ENCODE results near the gene POLDIP2.
A peak's percentile ranks its signal among the peaks of the same experiment; 100 is the strongest.
"Not testable (repeated sequence)": the region's sequence is repeated elsewhere in the genome, so short reads cannot be mapped to it uniquely, and the experiment has no call there.

POLDIP2 gene

DNA sequence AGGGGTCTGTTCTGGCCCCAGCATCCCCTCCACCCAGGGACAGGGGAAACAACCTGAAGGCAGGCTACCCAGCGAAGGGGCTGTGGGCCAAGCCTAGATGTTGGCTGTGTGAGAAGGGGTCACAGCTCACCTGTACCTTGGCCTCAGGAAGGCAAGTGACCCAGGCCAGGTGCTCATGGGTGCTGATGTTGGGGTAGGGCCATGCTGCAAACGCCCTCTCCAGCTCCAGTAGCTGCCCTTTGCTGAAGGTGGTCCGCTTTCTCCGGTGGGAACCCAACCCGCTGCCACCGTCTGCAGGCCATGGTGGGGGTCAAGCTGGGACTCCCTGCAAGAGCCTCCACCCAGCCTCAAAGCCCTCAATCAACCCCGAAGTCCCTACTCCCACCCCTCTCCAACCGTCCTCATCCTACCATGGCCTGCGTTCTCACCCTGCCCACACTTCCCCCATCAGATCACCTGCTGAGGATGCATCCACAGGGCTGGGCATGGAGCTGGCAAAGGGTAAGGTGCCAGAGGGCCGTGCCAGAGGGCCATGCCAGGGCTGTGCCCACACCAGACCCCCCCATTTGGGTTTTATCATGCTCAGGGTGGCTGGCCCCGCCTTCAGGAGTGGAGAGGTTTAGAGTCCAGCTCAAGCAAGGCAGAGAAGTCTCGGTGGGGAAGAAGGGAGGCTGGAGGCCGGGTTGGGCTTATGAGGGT is 7.5 kb upstream of the POLDIP2 start, which contains the start of gene SEBOX:
Gene SEBOX, minus strand, starts transcription at position 535 of the 699 bp plus-strand sequence. Its CDS starts 48 bp downstream, at position 487.
- no peak for DNase-seq

DNA sequence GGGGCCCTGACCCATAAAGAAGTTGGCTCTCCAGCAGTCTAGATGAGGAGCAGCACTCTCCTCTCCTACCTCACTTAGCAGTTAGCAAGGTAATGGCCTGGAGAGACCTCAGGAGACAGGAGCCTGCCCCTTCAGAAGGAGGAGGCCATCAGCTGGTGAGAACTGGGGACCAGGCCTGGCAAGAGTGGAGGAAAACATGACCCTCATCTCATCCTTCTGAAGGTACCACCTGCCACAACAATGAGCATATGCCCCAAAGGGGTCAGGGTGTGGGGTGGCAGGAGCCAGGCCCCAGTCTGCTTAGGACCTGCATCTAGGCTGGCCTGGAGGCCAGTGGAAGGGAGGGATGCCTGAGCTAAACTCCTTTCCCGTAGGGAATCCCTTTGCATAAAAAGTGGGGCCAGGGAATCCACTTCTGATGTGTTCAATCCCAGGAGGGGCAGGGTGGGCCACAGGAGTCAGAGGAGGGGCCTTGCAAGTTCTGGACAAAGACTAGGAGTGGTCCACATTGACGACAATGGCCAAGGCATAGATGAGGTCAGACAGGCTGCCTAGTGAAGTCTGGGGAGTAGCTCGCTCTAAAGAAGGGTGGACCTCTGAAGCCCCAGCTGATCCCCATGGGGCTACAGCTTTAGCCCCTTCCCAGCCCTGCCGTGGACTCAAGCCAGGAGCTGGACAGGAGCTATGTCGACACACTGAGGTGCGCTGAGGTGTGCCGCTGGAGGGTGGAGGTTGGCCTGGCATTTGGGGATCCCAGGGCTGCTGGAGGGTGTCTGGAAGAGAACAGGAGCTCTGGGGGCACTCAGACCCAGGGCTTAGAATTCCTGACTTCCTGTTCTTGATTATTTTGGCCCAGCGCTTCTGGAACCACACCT is 6.7 kb upstream of the POLDIP2 start:
- DNase-seq = no peak

DNA sequence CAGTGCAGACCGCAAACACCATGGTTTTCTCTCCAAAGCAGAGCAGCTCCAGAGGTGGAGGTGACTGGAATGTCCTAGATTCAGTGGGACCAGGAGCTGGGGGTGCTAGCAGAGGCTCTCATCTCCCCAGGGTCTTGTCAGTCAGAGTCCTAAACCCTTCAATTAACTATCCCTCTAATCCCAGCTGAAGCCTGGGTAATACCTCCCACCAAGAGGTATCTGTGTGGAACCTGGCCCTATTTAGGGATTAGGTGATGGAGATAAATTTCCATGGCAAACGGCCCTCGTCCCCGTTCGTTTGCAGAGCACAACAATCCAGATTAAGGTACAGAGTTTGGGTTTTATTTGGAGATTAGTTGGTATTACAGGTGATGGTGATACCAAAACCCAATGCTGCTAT is 5.9 kb upstream of the POLDIP2 start:
- no peak for DNase-seq

DNA sequence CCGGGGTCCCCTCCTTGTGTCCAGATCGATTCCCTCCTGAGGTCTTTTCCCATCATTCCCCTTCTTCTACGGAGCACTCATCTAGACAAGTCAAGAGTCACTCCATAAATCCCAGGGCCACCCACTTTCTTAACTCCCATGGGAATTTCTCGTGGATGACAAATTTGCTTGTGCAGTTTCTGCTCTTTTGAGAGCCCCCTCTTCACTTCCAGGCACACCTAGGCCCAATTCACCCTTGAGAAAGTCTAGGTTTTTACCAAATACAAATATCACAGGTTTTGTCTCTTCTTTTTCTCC is 522 bp upstream of the POLDIP2 start:
- no peak for DNase-seq

DNA sequence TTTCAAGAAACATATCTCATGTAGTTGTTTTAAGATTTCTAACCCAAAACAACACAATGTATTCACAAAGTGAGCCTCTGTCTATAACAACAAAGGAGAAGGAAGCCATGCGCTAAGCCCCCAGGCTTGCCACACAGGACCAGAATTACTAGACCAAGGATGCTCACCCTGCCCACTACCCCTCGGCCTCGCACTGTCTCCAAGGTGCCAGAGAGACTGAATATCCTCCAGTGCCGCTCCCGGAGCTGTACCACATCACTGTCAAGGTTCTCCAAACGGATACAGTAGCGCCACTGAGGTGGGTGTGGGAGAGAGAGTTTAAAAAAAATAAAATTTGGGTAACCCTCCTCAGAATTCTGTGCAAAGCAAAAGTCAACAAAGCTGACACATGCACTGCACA is 7.1 kb downstream of the POLDIP2 start:
- no peak for DNase-seq

DNA sequence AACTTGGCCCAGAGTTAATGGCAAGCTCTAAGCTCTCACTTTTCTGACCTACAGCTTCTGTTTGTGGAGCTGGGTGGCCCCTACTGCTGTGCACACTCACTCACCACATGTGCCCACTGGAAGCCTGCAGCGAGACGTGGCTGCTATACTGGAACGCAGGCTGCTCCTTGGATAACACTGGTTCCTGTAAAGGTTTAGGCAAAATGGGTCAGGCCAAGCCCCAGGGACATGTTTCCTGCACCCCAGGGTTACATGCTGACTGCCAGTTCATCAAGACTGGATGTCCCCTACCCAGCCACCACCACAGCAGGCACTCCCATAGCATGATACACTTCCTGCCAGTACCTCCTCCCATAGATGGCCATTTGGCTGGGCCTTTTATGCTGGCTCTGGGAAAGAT is 8.3 kb downstream of the POLDIP2 start:
- DNase-seq = no peak

DNA sequence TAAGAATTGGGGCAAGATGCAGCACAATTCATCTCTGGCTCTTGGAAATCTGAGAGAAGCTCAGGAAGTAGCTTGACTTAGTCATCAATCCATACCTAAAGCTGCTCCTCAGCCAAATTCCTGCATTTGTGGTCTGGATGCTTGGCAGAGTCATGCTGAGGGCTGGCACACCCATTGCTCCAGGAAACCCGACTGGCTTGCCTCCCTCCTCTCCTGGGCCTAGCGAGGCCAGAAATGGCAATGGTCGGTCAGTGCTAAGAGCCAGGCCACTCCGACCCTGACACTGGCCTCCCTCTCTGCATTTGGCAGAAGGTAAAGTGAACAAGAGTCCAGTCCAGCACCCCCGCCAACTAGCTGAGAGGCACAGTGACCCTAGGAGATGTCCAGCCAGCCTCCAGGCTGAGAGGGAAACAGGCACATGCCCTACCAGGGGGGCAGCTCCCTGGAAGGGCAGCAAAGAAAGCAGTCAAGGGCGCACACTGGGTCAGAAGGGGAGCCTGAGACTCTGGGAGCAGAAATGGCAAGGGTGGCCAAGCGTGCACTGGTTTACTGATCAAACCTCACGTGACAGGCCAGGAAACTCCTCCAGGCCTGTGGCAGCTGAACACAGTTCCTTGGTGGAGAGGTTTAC is 10.0 kb downstream of the POLDIP2 start:
- no peak for DNase-seq

DNA sequence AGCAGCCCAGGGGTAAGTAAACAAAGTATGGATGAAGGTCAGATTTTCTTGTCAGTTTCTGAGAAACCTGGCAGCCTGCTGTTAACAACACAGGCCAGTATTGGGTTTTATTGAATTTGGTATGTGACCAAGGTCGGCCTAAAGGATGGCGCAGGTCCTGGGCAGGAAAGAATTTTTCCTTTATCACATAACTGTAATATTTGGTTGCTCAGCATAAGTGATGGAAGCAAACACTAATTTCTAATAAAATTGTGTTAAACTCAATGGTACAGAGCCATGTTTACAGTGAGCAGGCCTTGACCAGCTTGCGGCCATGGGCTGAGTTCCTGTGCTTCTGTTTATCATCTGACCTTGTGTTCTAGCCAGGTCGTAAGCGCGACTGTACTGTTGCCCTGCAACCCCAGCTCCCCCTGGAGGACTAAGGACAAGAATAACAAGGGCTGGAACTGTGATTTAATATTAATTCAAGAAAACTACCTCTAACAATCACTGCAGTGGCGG is 10.5 kb downstream of the POLDIP2 start:
- DNase-seq = no peak

DNA sequence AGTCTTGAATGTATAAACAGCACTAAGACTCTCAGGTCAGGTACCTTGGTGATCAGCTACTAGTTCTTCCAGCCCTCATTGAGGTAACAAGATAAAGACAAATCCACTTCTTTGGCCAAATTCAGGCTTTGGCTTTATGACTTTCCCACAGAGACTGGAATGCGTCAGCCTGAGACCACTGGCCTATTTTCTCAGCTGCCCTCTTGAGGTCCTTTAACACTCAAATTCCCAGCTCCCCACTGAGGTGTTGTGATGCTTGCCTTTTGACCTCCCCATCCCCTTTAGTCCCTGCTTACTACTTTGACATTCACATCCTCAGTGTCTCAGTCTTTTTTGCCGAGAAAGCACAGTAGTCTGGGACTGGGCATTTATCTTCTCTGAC is 11.1 kb downstream of the POLDIP2 start:
- no peak for DNase-seq

DNA sequence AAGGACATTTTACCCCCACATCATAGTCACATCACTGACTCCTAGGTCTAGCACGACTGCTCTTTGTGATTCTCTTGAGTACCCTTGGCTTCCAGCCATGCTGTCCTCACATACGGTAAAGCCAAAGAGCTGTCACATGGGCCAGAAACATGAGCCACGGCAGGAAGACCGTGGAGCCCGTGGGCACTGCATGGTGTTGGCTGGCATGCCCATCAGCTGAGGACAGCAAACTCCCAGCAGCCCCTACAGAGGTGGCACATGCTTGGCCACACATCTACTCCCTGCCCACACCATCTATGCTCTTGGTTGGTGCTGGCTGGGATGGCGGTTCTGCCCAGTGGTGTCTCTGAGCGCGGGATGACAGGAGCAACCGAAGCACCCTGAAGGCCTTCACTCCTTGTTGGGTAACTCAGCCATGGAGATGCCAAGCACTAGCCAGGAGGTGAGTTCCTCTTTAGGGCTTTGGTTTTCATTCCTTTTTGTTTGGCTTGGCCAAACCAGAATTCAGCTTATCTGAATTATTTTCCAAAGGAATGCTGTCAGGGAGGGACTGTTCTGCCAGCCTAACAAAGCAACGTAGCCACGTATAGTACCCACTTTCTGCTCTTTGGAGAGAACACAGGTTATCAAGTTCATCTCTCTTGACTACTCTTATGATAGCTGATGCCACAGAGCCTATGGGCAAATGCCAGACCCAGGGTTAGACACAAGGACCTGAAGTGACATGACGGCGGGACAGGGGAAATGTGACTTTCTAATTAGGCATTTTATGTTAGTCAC is 11.7 kb downstream of the POLDIP2 start:
- no peak for DNase-seq

DNA sequence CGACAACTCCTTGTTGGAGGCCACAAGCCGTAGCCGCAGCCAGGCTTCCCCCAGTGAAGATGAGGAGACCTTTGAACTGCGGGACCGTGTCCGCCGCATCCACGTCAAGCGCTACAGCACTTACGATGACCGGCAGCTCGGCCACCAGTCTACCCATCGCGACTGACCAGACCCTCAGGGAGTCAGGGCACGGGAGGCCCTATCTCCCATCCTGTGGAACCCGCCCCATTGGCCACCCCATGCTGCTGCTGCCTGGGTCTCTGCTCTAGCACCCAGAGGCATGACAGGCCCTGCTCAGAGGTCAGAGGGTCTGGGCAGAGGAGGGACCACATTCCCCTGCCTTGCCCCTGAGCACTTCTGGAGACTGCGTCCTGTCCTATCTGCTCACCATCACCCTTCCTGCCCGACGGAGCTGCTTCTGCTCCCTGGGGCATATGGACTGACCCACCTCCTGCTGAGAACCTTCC is 12.9 kb downstream of the POLDIP2 start:
- DNase-seq = no peak

DNA sequence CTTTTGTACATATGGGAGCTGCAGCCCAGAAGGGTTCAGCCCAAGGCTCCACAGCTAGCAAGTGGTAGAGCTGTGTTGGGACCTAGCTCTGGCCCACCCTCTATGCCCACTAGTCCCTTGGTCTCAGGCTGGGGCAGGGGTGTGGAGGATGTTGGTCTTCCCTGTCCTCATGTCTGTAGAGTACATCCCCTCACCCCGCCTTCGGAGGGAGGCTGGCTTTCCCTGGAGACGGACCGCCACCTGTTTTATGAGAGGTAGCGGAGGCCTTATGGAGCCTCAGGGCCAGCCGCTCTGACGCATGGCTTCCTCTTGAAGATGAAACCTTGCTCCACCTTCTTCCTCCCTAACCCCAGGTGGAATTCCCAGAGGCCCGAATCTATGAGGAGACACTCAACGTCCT is 13.3 kb downstream of the POLDIP2 start:
- no peak for DNase-seq

DNA sequence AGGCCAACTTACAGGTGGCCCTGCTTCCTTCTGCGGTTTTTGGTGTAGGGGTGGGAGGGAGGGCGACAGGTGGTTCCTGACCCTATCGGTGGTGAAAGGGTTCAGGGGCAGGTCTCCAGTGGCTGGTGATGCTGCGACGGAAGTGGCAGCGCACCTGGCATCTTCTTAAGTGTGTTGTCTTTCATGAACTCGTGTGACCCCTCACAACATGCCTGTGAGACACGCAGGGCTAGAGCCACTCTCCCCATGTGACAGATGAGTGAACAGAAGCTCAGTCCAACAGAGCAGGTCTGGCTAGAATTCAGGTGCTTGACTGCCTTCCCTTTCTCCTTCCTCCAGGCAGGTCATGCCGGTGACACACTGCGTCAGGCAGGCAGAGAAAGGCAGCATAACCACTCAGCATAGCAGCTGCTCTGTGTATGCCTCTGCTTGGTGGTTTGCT is 13.8 kb downstream of the POLDIP2 start:
- no peak for DNase-seq

DNA sequence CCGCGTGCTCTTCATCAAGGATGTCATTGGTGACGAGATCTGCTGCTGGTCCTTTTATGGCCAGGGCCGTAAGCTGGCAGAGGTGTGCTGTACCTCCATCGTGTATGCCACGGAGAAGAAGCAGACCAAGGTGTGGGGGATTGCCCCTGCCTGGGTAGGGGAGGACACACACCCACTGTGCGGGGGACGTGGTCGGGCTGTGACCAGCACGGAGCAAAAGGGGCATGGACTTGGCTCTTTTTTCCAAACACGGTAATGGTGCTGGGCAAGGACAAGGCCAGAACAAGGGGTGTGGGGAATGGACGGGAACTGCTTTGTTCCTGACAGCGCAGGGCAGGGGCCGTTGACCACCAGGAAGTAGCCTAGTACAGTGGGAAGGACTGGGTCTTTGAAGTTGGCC is 15.0 kb downstream of the POLDIP2 start:
- DNase-seq = no peak

DNA sequence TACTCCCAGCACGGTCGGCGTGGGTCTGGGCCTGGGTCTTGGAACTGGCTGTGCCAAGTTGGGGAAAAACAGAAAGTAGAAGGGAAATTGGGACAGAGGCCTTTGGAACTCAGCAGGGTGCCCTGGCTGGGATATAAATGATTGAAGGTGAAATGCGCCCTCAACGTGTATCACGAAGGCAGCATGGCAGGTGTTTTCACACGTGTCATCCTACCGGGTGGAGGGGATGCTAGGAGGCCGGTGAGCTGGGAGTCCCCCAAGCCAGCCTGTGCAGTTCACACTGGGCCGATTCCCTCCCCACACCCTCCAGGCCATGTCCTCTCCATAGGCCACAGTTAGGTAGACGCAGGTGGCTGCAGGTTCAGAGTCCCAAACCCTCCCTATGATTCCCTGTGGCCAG is 15.8 kb downstream of the POLDIP2 start:
- no peak for DNase-seq

DNA sequence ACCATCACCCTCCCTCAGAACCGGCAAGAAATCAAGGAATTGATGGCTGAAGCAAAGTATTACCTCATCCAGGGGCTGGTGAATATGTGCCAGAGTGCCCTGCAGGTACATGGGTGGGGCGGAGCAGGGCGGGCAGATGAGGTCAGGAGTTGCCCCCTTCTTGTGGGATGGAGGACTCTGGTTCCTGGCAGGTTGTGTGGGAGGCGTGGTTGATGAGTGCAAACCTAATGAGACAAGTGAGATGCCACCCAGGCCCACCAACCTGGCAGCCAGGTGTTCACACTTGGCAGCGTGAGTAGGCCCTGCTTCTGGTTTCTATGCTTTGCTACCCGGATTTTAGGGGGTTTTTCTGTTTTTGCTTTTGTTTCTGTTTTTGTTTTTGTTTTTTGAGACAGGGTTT is 17.0 kb downstream of the POLDIP2 start:
- no peak for DNase-seq

DNA sequence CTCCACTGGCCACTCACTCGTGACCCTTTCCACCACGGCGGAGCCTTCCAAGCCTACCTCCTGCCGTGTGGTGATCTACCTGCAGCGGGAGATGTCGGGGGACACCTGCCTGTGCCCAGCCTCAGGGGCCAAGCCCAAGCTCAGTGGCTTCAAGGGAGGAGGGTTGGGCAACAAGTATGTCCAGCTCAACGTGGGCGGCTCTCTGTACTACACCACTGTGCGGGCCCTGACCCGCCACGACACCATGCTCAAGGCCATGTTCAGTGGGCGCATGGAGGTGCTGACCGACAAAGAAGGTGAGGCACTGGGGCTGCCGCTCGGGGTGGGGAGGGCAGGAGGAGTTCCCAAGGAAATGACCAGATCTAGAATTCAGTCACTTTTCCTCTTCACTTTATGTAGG is 17.9 kb downstream of the POLDIP2 start:
- no peak for DNase-seq

DNA sequence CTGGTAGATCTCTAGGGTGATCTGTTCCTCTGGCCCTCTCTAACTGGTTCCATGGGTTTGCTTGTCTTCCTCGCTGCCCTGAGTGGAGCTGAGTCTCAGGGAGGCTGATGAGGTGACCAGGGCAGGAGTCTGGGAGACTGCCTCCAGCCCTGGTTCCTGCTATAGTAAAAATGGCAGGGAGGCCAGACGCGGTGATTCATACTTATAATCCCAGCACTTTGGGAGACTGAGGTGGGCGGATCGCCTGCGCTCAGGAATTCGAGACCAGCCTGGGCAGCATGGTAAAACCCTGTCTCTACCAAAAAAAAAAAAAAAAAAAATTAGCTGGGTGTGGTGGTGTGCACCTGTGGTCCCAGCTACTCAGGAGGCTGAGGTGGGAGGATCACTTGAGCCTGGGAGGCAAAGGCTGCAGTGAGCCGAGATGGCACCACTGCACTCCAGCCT is 18.5 kb downstream of the POLDIP2 start:
- DNase-seq = not testable (repeated sequence)

DNA sequence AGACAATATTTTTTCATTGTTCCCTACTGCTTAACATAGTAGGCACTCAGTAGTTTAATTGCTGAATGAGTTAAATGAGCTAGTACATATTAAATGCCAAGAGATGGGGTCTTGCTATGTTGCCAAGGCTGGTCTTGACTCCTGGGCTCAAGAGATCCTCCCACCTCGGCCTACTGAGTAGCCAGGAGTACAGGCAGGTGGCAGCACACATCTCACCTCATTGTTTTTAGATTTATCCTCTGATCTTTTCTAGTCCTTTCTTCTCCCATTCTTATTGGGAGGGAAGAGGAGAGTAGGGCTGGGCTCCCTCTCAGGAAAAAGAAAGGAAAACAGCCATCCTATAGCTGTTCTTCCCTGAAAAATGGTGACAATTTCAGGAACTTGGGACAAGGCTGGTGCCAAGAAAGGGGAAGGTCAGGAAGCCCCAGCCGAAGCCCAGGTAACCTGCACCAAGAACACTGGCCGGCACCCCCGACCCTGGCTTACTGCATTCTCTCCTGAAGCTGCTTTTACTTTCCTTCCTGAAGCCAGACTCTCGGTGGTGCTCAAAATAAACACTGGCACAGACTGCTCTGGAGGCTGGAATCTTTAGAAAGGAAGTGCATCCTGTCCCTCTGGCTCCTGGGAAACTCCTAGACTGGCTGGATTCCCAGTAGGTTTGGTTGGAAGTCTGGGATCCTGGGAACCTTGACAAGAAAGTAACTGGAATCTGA is 19.1 kb downstream of the POLDIP2 start:
- DNase-seq = no peak

DNA sequence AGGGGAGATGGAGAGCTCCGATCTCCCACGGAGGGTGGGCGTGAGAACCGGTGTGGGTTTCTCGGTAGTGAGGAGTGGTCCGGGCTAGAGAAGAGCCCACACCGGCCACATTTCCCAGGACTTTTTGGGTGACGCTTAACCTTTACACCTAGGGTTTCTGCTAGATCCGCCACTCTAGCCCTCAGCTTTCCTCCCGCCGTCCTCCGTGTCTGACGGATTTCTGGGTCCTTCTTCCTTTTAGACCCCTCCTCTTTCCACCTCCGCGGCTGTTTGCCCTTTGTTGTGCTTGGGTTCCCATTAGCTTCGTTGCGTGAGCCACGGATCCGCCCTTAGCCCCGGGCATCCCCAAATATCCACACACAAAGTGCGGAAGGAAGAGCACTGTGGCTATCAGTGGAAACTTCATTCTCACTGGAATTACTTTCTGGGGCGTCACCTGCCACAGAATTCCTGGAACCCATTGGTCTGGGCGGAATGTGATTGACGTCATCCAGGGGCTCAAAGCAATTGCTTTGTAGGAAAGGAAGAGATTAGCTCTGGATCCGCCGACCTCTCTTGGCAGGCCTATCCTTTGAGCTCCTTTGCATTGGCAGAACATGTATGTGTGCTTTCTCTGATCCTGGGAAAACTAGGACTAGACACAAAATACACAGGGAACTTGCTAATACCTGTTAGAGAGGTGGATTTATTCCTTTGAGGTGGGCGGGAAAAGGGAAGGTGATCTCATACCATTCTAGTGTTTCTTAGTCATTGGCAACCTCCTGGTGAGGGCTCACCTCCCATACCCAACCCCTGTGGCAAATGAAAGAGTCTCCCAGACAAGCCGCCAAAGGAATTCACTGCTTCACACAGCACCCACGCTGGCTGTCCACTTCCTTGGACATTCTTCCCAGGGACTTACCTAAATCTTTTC is 21.1 kb downstream of the POLDIP2 start:
- peak; percentile 44 for DNase-seq
